ENCODE measurements around the gene ESRRA.
A peak's percentile ranks its signal among the peaks of the same experiment; 100 is the strongest.
"Not testable (repeated sequence)": the region's sequence is repeated elsewhere in the genome, so short reads cannot be mapped to it uniquely, and the experiment has no call there.

ESRRA gene

GRCh38 chr11:64313491-64314145 lies 8.3 kb downstream of the ESRRA start:
- in situ Hi-C loops (cut with HindIII; ENCODE audit: low sequenced_read_pairs), result no loop called here
- no peak for DNase-seq (ENCODE audit: low read depth, low spot score)
- no peak for TF ChIP-seq CTCF (IDR thresholded peaks at IDR 0.05; ENCODE audit: low read depth, low read length)
- H3K4me3 ChIP-seq (ENCODE audit: low read depth, low read length), result no peak overlapping the region

- peak; percentile 22 for TF ChIP-seq CTCF (IDR thresholded peaks at IDR 0.05; ENCODE audit: low read depth, low read length)
- no peak for DNase-seq (ENCODE audit: low read depth, low spot score)
- H3K4me3 ChIP-seq (ENCODE audit: low read depth, low read length), result no peak overlapping the region
- in situ Hi-C loops (cut with HindIII; ENCODE audit: low sequenced_read_pairs), result no loop called here
Observed at GRCh38 chr11:64314146-64314804, 9.0 kb downstream of the ESRRA start.

- no peak for DNase-seq (ENCODE audit: low read depth, low spot score)
- in situ Hi-C loops (cut with HindIII; ENCODE audit: low sequenced_read_pairs), result no loop called here
- TF ChIP-seq CTCF (IDR thresholded peaks at IDR 0.05; ENCODE audit: low read depth, low read length), result no peak
- H3K4me3 ChIP-seq (ENCODE audit: low read depth, low read length), result no peak overlapping the region
Observed at GRCh38 chr11:64314805-64315561, 9.7 kb downstream of the ESRRA start.

- H3K4me3 ChIP-seq (ENCODE audit: low read depth, low read length); in situ Hi-C loops (cut with HindIII; ENCODE audit: low sequenced_read_pairs); DNase-seq (ENCODE audit: low read depth, low spot score): not testable (repeated sequence)
Observed at GRCh38 chr11:64315667-64316526, 10.6 kb downstream of the ESRRA start.

- peak; percentile 2 for TF ChIP-seq CTCF (IDR thresholded peaks at IDR 0.05; ENCODE audit: low read depth, low read length)
- in situ Hi-C loops (cut with HindIII; ENCODE audit: low sequenced_read_pairs), result no loop called here
- no peak for DNase-seq (ENCODE audit: low read depth, low spot score)
Observed at GRCh38 chr11:64316672-64317324, 11.5 kb downstream of the ESRRA start.

GRCh38 chr11:64317325-64317960 lies 12.1 kb downstream of the ESRRA start, which contains the start of gene TRMT112:
Gene TRMT112, minus strand, starts transcription at chr11:64317559. Its CDS starts 33 bp downstream, at chr11:64317526.
- no peak for TF ChIP-seq CTCF (IDR thresholded peaks at IDR 0.05; ENCODE audit: low read depth, low read length)
- peak within 1 kb of the TSS; percentile 97 for H3K4me3 ChIP-seq (ENCODE audit: low read depth, low read length)
- in situ Hi-C loops (cut with HindIII; ENCODE audit: low sequenced_read_pairs), result no loop called here
- DNase-seq (ENCODE audit: low read depth, low spot score), result peak; percentile 97

More at GRCh38 chr11:64316672-64317324, 11.5 kb downstream of the ESRRA start:
- H3K4me3 ChIP-seq (ENCODE audit: low read depth, low read length), result peak overlapping the region; percentile 97
